Bronchial epithelial cell (primary cell): Measurements from ENCODE around the gene GSTA2. TPM values are rescaled to one million over a fixed set of nuclear protein-coding genes. Genes with fewer than 3 reads are reported as not detected.
"Not testable (repeated sequence)": the region's sequence is repeated elsewhere in the genome, so short reads cannot be mapped to it uniquely, and the experiment has no call there.

Experiments used
- DNase-seq: peaks from one replicate; pipeline ENCODE4 v3.0.0-alpha.2; 2010; ENCODE audit warnings: low read depth
- FAIRE-seq: peaks from 2 replicates; lab custom pipeline; 2011; peaks lifted over from hg19 to GRCh38; lab: Jason Lieb, UNC
- H3K27me3 ChIP-seq: 2 replicates; pipeline ENCODE4 v1.5.1; 2011; ENCODE audit warnings: low read length; ENCODE audit not compliant: control insufficient read depth, insufficient read depth
- H3K36me3 ChIP-seq: 2 replicates; pipeline ENCODE4 v1.5.1; 2011; ENCODE audit warnings: low read length; ENCODE audit not compliant: control insufficient read depth, insufficient read depth
- H3K4me3 ChIP-seq: 2 replicates; pipeline ENCODE4 v1.5.1; 2011; ENCODE audit warnings: mild to moderate bottlenecking, low read depth, low read length, control low read depth
- total RNA-seq: library from RNA; depleted of rRNA; stranded (reverse); fragments of >200 nt; gene quantifications from 2 replicates; pipeline ENCODE4 v1.2.1, GENCODE V29; 2014
- TF ChIP-seq, protein P1 (sequence below): IDR thresholded peaks from 2 replicates; pipeline ENCODE4 v1.5.1; 2011; ENCODE audit warnings: mild to moderate bottlenecking, moderate library complexity, low read length, control low read depth, inconsistent platforms; ENCODE audit not compliant: insufficient read depth, severe bottlenecking

The GSTA2 gene
- total RNA-seq, 1 donor from 2014 or later = not detected

DNA sequence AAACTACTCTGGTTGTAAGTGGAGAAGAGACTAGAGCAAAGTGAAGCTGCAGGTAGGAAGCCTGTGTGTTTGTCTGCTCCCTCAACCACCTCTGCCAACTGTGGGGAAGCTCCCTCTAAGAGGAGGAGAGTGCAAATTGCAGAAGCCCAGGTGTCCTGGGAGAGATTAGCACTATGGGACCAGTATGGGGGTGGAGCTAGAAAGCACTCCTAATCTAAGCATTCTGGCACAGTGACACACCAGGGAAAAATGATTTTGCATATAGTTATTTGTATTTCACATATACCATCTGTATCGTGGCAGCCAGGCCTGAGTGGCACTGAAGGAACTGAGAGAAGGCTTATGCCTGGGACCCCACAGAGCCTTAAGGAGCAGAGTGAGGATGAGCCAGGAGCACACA lies 27.6 kb upstream of the GSTA2 start:
- Histone ChIP-seq H3K36me3 (no peaks in the 10 kb centered on the region), H3K27me3 (no peaks in the 10 kb centered on the region), H3K4me3 (no peak overlapping the region)
- TF ChIP-seq, protein P1, sequence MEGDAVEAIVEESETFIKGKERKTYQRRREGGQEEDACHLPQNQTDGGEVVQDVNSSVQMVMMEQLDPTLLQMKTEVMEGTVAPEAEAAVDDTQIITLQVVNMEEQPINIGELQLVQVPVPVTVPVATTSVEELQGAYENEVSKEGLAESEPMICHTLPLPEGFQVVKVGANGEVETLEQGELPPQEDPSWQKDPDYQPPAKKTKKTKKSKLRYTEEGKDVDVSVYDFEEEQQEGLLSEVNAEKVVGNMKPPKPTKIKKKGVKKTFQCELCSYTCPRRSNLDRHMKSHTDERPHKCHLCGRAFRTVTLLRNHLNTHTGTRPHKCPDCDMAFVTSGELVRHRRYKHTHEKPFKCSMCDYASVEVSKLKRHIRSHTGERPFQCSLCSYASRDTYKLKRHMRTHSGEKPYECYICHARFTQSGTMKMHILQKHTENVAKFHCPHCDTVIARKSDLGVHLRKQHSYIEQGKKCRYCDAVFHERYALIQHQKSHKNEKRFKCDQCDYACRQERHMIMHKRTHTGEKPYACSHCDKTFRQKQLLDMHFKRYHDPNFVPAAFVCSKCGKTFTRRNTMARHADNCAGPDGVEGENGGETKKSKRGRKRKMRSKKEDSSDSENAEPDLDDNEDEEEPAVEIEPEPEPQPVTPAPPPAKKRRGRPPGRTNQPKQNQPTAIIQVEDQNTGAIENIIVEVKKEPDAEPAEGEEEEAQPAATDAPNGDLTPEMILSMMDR = no peak
- FAIRE-seq (no peak), DNase-seq (no peak)

DNA sequence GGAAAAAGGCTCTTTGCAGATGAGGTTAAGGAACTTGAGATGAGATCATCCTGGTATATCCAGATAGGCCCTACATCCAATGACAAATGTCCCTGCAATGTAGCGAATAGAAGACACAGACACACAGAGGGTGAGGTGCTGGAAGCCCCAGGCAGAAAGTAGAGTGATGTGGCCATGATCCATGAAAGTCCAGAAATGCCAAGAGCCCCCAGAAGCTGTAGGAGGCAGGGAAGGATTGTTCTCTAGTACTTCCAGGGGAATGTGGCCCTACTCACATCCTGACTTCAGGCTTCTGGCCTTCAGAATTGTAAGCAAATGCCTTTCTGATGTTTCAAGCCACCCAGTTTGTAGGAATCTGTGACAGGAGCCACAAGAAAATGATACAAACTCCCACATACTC lies 26.4 kb upstream of the GSTA2 start:
- peak; percentile 18 for DNase-seq
- not testable (repeated sequence) for H3K27me3 ChIP-seq, FAIRE-seq, H3K4me3 ChIP-seq, H3K36me3 ChIP-seq

DNA sequence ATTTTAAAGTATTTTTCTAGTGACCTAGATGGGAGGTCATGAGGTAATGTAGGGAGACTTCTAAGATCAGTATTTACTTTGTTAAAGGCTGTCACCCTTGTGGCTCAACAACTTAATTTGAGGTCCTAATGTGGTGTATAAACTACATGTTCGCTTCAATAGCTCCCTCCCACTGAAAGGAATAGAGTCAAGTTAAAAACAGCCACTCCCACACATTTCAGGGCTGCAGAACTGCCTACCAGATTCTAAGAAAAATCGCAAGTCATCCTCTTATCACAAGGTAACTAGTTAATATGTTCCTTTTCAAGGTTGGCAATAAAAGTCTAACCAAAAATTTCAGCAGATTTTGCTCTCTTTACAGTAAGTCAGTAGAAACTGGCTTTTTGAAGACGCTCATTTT lies 25.2 kb upstream of the GSTA2 start:
- TF ChIP-seq, protein P1 = no peak
- DNase-seq (no peak), FAIRE-seq (no peak)
- H3K27me3 ChIP-seq = no peaks in the 10 kb centered on the region
- H3K36me3 ChIP-seq = no peaks in the 10 kb centered on the region
- no peak overlapping the region for H3K4me3 ChIP-seq

DNA sequence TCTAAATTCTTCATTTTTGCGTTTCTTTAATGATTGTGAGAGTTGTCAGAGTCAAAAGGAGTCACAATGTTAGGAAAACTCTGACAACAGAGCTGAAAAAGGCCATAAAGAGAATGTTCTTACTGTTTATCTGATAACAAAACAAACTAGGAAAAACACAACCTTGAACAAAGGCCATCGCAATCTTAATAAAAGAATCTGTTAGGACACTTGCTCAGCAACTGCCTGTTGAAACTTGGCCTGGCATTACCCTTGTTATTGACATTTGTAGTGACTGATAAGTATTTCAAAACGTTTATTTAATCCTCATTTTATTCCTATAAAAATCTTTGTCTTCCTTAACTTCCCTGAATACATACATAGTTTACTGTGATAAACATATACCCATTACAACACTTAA lies 24.6 kb upstream of the GSTA2 start:
- TF ChIP-seq, protein P1 = no peak
- DNase-seq = peak; percentile 52
- H3K27me3 ChIP-seq = no peaks in the 10 kb centered on the region

DNA sequence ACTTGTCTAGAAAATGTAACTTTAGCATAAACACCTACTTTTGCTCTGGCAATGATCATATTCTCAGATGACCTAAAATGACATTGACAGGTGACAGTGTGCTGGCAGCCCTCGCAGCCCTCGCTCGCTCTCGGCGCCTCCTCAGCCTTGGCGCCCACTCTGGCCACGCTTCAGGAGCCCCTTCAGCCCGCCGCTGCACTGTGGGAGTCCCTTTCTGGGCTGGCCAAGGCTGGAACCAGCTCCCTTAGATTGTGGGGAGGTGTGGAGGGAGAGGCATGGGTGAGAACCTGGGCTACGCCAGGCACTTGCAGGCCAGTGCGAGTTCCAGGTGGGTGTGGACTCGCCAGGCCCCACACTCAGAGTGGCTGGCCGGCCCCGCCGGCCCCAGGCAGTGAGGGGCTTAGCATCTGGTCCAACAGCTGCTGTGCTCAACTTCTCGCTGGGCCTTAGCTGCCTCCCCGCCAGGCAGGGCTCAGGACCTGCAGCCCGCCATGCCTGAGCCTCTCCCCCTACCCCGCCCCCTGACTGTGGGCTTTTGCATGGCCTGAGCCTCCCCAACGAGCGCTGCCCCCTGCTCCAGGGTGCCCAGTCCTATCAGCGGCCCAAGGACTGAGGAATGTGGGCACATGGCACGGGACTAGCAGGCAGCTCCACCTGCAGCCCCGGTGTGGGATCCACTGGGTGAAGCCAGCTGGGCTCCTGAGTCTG lies 23.1 kb upstream of the GSTA2 start:
- Histone ChIP-seq H3K4me3 (no peak overlapping the region), H3K36me3 (no peaks in the 10 kb centered on the region), H3K27me3 (no peaks in the 10 kb centered on the region)
- DNase-seq = no peak
- TF ChIP-seq, protein P1 = no peak
- FAIRE-seq = no peak

More for the DNA sequence above, 24.6 kb upstream of the GSTA2 start:
- no peak overlapping the region for H3K4me3 ChIP-seq
- H3K36me3 ChIP-seq = no peaks in the 10 kb centered on the region
- FAIRE-seq = no peak

DNA sequence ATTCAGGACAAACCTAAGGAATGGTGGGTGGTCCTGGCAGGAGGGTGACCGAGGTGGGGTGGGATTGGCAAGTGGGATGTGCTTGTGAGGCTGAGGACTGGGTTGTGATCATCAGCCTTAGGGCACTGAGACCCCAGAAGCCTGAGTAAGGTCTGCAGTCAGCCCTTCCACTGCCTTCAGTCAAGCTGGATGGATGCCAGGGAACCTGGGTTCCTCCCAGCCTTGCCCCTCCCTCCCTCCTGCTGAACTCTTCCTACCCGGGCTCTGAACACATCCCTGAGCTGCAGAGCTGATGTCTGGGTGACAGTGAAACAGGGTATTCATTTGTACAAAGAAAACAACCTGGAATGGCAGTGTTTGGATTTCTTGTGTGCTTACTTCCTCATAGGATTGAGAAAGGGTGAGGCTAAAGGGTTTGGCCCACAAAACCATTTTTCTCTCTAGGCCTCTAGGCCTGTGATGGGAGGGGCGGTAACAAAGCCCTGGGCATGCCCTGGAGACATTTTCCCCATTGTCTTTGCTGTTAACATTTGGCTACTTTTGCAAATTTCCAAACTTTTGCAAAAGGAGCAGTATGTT lies 19.5 kb upstream of the GSTA2 start:
- not testable (repeated sequence) for DNase-seq, FAIRE-seq, H3K4me3 ChIP-seq, H3K36me3 ChIP-seq, H3K27me3 ChIP-seq

DNA sequence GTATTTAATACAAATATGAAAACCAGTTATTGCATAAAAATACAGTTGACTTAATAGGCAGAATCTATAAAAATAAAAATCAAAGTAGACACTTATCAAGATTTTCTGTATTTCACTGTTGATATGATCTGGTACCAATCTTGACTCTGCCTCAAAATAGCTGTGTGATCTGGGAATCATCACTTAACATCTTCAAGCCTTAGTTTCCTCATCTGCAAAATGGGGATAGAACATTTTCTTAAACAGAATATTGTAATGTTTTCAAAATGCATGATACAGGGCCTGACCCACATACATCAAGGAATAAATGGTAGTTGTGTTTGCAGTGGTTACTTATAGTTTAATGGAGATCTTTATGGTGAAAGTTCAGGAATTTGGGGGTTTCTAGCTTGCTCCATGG lies 18.9 kb upstream of the GSTA2 start:
- FAIRE-seq, H3K4me3 ChIP-seq, H3K36me3 ChIP-seq, DNase-seq, H3K27me3 ChIP-seq: not testable (repeated sequence)
